Cardiac fibroblast (primary cell): ENCODE measurements around the gene NPDC1.

Experiments
- DNase-seq, 2 donors: peaks; one replicate each; pipeline versions ENCODE4 v3.0.0 to v3.0.0-alpha.2; 2010; ENCODE audit warnings: low read depth in 2 of 2
- H3K4me3 ChIP-seq, 2 donors: replicated peaks in 1 of 2; 1 replicate in 1 of 2; 2 replicates in 1 of 2; pipeline ENCODE4 v1.5.1; 2011; ENCODE audit warnings: low read depth in 2 of 2, low read length in 2 of 2, mild to moderate bottlenecking in 2 of 2, moderate library complexity in 1 of 2
- CTCF ChIP-seq: IDR thresholded peaks from one replicate; pipeline ENCODE4 v1.5.1; 2011; ENCODE audit warnings: low read depth, mild to moderate bottlenecking, low read length, inconsistent platforms

Gene NPDC1

GRCh38 chr9:137068539-137069507, 22.8 kb upstream of the NPDC1 start:
- no peak overlapping the region for H3K4me3 ChIP-seq
- no peak for TF ChIP-seq CTCF
- no peak for DNase-seq

- peak; percentile 92 for TF ChIP-seq CTCF
- peak; percentile 79 to 86 for DNase-seq
- H3K4me3 ChIP-seq, result no peak overlapping the region
These were observed 22.0 kb upstream of the NPDC1 start for GRCh38 chr9:137067860-137068538.

- no peak for TF ChIP-seq CTCF
- H3K4me3 ChIP-seq, result no peak overlapping the region
- no peak for DNase-seq
These were observed 20.3 kb upstream of the NPDC1 start for GRCh38 chr9:137066096-137066861.

- no peak overlapping the region for H3K4me3 ChIP-seq
- no peak for DNase-seq
- TF ChIP-seq CTCF, result no peak
These were observed 19.5 kb upstream of the NPDC1 start for GRCh38 chr9:137065336-137065967.

GRCh38 chr9:137064880-137065164, 18.8 kb upstream of the NPDC1 start:
- no peak overlapping the region for H3K4me3 ChIP-seq
- no peak for TF ChIP-seq CTCF
- no peak for DNase-seq
